Stimulated activated CD8-positive, alpha-beta memory T cell treated with anti-CD3 and anti-CD28 coated beads, Interleukin-4, amount 100 ng/mL, for 24 hours (primary cell): ENCODE data around the gene FGD3.

Experiments used
- DNase-seq: peaks from one replicate; pipeline ENCODE4 v3.0.0-alpha.2; 2020; ENCODE audit warnings: low read depth

The FGD3 gene

GRCh38 chr9:93031629-93032430 lies 84.5 kb downstream of the FGD3 start:
- no peak for DNase-seq

- no peak for DNase-seq
These were observed 85.2 kb downstream of the FGD3 start for GRCh38 chr9:93032545-93032944.

- DNase-seq = no peak
These were observed 86.2 kb downstream of the FGD3 start for GRCh38 chr9:93033531-93033930.

GRCh38 chr9:93035106-93035660 lies 87.9 kb downstream of the FGD3 start:
- DNase-seq = no peak

- DNase-seq = no peak
These were observed 88.6 kb downstream of the FGD3 start for GRCh38 chr9:93035821-93036351.

- no peak for DNase-seq
These were observed 89.7 kb downstream of the FGD3 start for GRCh38 chr9:93036887-93037475.

- no peak for DNase-seq
These were observed 90.2 kb downstream of the FGD3 start for GRCh38 chr9:93037476-93037971.

GRCh38 chr9:93038918-93039317 lies 91.6 kb downstream of the FGD3 start:
- no peak for DNase-seq

GRCh38 chr9:93039456-93039855 lies 92.1 kb downstream of the FGD3 start:
- DNase-seq = no peak

GRCh38 chr9:93039976-93040375 lies 92.7 kb downstream of the FGD3 start:
- no peak for DNase-seq

- no peak for DNase-seq
These were observed 93.1 kb downstream of the FGD3 start for GRCh38 chr9:93040409-93040808.

GRCh38 chr9:93041108-93041802 lies 93.9 kb downstream of the FGD3 start:
- DNase-seq = no peak

- DNase-seq = no peak
These were observed 95.8 kb downstream of the FGD3 start for GRCh38 chr9:93043122-93043521.

- no peak for DNase-seq
These were observed 98.2 kb downstream of the FGD3 start for GRCh38 chr9:93045521-93045920.

- DNase-seq = no peak
These were observed 101.5 kb downstream of the FGD3 start for GRCh38 chr9:93048566-93049448.

- no peak for DNase-seq
These were observed 102.2 kb downstream of the FGD3 start for GRCh38 chr9:93049491-93049890.

GRCh38 chr9:93050231-93050630 lies 102.9 kb downstream of the FGD3 start:
- no peak for DNase-seq

- no peak for DNase-seq
These were observed 104.4 kb downstream of the FGD3 start for GRCh38 chr9:93051680-93052089.

GRCh38 chr9:93052791-93053540 lies 105.6 kb downstream of the FGD3 start:
- DNase-seq = no peak

GRCh38 chr9:93053781-93054331 lies 106.5 kb downstream of the FGD3 start:
- no peak for DNase-seq
